HL-60 (cell line): ENCODE results near the gene ZNF219.

Source experiments
- CTCF ChIP-seq: IDR thresholded peaks from one replicate; pipeline ENCODE4 v1.5.1; 2011; ENCODE audit warnings: low read length, control low read depth, inconsistent platforms; ENCODE audit not compliant: insufficient read depth
- GABPA ChIP-seq: IDR thresholded peaks from 2 replicates; pipeline ENCODE4 v1.6.1; 2012; ENCODE audit warnings: low read depth
- REST ChIP-seq: IDR thresholded peaks from 2 replicates; pipeline ENCODE4 v1.6.1; 2012; ENCODE audit warnings: low read depth; ENCODE audit not compliant: insufficient replicate concordance

- no peak for TF ChIP-seq CTCF
- TF ChIP-seq REST = no peak
- no peak for TF ChIP-seq GABPA
Observed at GRCh38 chr14:21055432-21056117, 42.9 kb downstream of the ZNF219 start.
